H1 (cell line): ENCODE measurements around the gene TRAF3. TPM values are rescaled to one million over a fixed set of nuclear protein-coding genes. Genes with fewer than 3 reads are reported as not detected.

ENCODE experiments used
- CTCF ChIA-PET: fragments of 300-600 bp; sonication (Branson Sonifier 250); formaldehyde crosslinking; loops from one replicate; lab custom pipeline; 2021; ENCODE audit not compliant: partially characterized antibody; lab: Charles Lee
- POLR2A ChIA-PET: fragments of 300-600 bp; sonication (Branson Sonifier 250); formaldehyde crosslinking; loops from one replicate; lab custom pipeline; 2021; ENCODE audit warnings: inconsistent platforms; ENCODE audit not compliant: partially characterized antibody; lab: Charles Lee
- DNase-seq, 2 experiments: peaks; one replicate each; pipeline versions ENCODE4 v3.0.0 to v3.0.0-alpha.2; 2010 to 2022; ENCODE audit warnings: low spot score in 2 of 2, low read depth in 1 of 2, mixed read lengths in 1 of 2
- FAIRE-seq: peaks from 2 replicates; lab custom pipeline; 2011; peaks lifted over from hg19 to GRCh38; lab: Jason Lieb, UNC
- H2AFZ ChIP-seq: 2 replicates; pipeline ENCODE4 v1.8.1; 2012; ENCODE audit warnings: low read length, inconsistent platforms
- H2AK5ac ChIP-seq: 2 replicates; pipeline ENCODE4 v1.6.1; 2013; ENCODE audit warnings: low read depth, low read length
- H2BK120ac ChIP-seq: replicated peaks from 2 replicates; pipeline ENCODE3; 2013; ENCODE audit warnings: low read depth, low read length, inconsistent platforms
- H2BK12ac ChIP-seq: 2 replicates; pipeline ENCODE4 v1.6.1; 2013; ENCODE audit warnings: low read depth, low read length
- H2BK15ac ChIP-seq: 2 replicates; pipeline ENCODE4 v1.6.1; 2013; ENCODE audit warnings: low read length
- H2BK20ac ChIP-seq: 2 replicates; pipeline ENCODE4 v1.6.1; 2013; ENCODE audit warnings: low read length
- H2BK5ac ChIP-seq: 2 replicates; pipeline ENCODE4 v1.6.1; 2013; ENCODE audit warnings: low read depth, low read length
- H3K14ac ChIP-seq: 2 replicates; pipeline ENCODE4 v1.6.1; 2013; ENCODE audit warnings: inconsistent platforms; ENCODE audit not compliant: insufficient read length
- H3K18ac ChIP-seq: 2 replicates; pipeline ENCODE4 v1.6.1; 2013; ENCODE audit warnings: low read length; ENCODE audit errors: extremely low read depth
- H3K23ac ChIP-seq: 2 replicates; pipeline ENCODE4 v1.6.1; 2013; ENCODE audit warnings: inconsistent platforms; ENCODE audit not compliant: insufficient read length
- H3K23me2 ChIP-seq: 2 replicates; pipeline ENCODE4 v1.6.1; 2013; ENCODE audit warnings: low read depth, low read length
- H3K27ac ChIP-seq: 2 replicates; pipeline ENCODE4 v1.6.1; 2011; ENCODE audit warnings: low read depth, low read length, inconsistent platforms
- H3K27me3 ChIP-seq, 4 experiments: replicated peaks in 1 of 4; 1 replicate in 1 of 4; 2 replicates in 3 of 4; pipeline versions ENCODE4 v1.6.1 to v1.8.1; 2011 to 2013; ENCODE audit warnings: low read length in 3 of 4, mild to moderate bottlenecking in 3 of 4, inconsistent platforms in 2 of 4, mixed read lengths in 2 of 4, moderate library complexity in 1 of 4; ENCODE audit not compliant: control insufficient read depth in 3 of 4, insufficient read depth in 3 of 4; ENCODE audit errors: extremely low read depth in 1 of 4
- H3K36me3 ChIP-seq, 4 experiments: 2 replicates each; pipeline versions ENCODE4 v1.6.1 to v1.8.1; 2011 to 2013; ENCODE audit warnings: mild to moderate bottlenecking in 4 of 4, low read length in 3 of 4, moderate library complexity in 2 of 4, control low read depth in 1 of 4, inconsistent platforms in 1 of 4; ENCODE audit not compliant: insufficient read depth in 4 of 4, control insufficient read depth in 2 of 4
- H3K4ac ChIP-seq: replicated peaks from 2 replicates; pipeline ENCODE3; 2013; ENCODE audit warnings: low read length, low read depth, mixed read lengths, inconsistent platforms; ENCODE audit not compliant: insufficient read length
- H3K4me1 ChIP-seq, 4 experiments: replicated peaks in 1 of 4; 1 replicate in 1 of 4; 2 replicates in 3 of 4; pipeline versions ENCODE4 v1.6.1 to v1.8.1; 2011 to 2013; ENCODE audit warnings: low read length in 3 of 4, inconsistent platforms in 2 of 4, mixed read lengths in 1 of 4; ENCODE audit not compliant: insufficient read depth in 4 of 4, control insufficient read depth in 3 of 4
- H3K4me2 ChIP-seq, 2 experiments: 2 replicates each; pipeline versions ENCODE4 v1.6.1 to v1.8.1; 2011 to 2013; ENCODE audit warnings: low read depth in 2 of 2, low read length in 2 of 2, control low read depth in 1 of 2, inconsistent platforms in 1 of 2, mild to moderate bottlenecking in 1 of 2; ENCODE audit not compliant: insufficient read depth in 1 of 2
- H3K4me3 ChIP-seq, 4 experiments: fragments of 200-600, 300-600 bp in 1 of 4; sonication (generic), shearing (Covaris generic), sonication (Bioruptor Twin) in 1 of 4; 2 replicates each; pipeline versions ENCODE4 v1.5.1 to v1.8.1; 2011 to 2016; ENCODE audit warnings: low read length in 4 of 4, low read depth in 3 of 4, control low read depth in 2 of 4, inconsistent platforms in 2 of 4, mild to moderate bottlenecking in 2 of 4, mixed read lengths in 1 of 4, moderate library complexity in 1 of 4; ENCODE audit not compliant: insufficient read depth in 2 of 4; ENCODE audit errors: extremely low read depth in 1 of 4
- H3K56ac ChIP-seq: replicated peaks from 2 replicates; pipeline ENCODE3; 2013; ENCODE audit warnings: low read depth, mild to moderate bottlenecking, mixed read lengths, low read length, inconsistent platforms; ENCODE audit not compliant: insufficient read length
- H3K79me1 ChIP-seq: 2 replicates; pipeline ENCODE4 v1.6.1; 2013; ENCODE audit warnings: low read depth, low read length, control low read depth
- H3K79me2 ChIP-seq, 2 experiments: 2 replicates each; pipeline versions ENCODE4 v1.6.1 to v1.8.1; 2012 to 2013; ENCODE audit warnings: low read length in 2 of 2, mild to moderate bottlenecking in 2 of 2, inconsistent platforms in 1 of 2; ENCODE audit not compliant: insufficient read depth in 2 of 2, control insufficient read depth in 1 of 2
- H3K9ac ChIP-seq, 4 experiments: replicated peaks in 1 of 4; 1 replicate in 1 of 4; 2 replicates in 3 of 4; pipeline versions ENCODE4 v1.6.1 to v1.8.1; 2011 to 2013; ENCODE audit warnings: low read depth in 3 of 4, low read length in 3 of 4, control low read depth in 2 of 4, mild to moderate bottlenecking in 2 of 4, moderate library complexity in 2 of 4, inconsistent platforms in 1 of 4; ENCODE audit errors: extremely low read depth in 1 of 4
- H3K9me3 ChIP-seq, 2 experiments: 2 replicates each; pipeline versions ENCODE4 v1.6.1 to v1.8.1; 2012 to 2013; ENCODE audit warnings: mild to moderate bottlenecking in 2 of 2, moderate library complexity in 2 of 2, control low read depth in 1 of 2, inconsistent platforms in 1 of 2, low read depth in 1 of 2, low read length in 1 of 2, mixed read lengths in 1 of 2; ENCODE audit not compliant: insufficient read depth in 2 of 2
- H4K20me1 ChIP-seq, 2 experiments: replicated peaks in 1 of 2; 2 replicates each; pipeline versions ENCODE3 to v1.8.1; 2011 to 2013; ENCODE audit warnings: inconsistent platforms in 2 of 2, low read length in 2 of 2, mild to moderate bottlenecking in 1 of 2; ENCODE audit not compliant: insufficient read depth in 2 of 2, control insufficient read depth in 1 of 2
- H4K5ac ChIP-seq: 2 replicates; pipeline ENCODE4 v1.6.1; 2013; ENCODE audit warnings: low read length, low read depth, mixed read lengths, inconsistent platforms; ENCODE audit not compliant: insufficient read length
- H4K8ac ChIP-seq: 2 replicates; pipeline ENCODE4 v1.8.0; 2013; ENCODE audit warnings: mild to moderate bottlenecking, moderate library complexity, low read length, inconsistent platforms; ENCODE audit not compliant: insufficient read depth; ENCODE audit errors: extremely low read depth
- H4K91ac ChIP-seq: replicated peaks from 2 replicates; pipeline ENCODE3; 2013; ENCODE audit warnings: low read length, mixed read lengths, inconsistent platforms; ENCODE audit not compliant: insufficient read length
- GTF2F1 ChIP-seq: IDR thresholded peaks from 2 replicates; pipeline ENCODE4 v1.6.1; 2012; ENCODE audit warnings: low read depth, low read length, improper control_type of control experiment, borderline replicate concordance
- TEAD4 ChIP-seq: IDR thresholded peaks from 2 replicates; pipeline ENCODE4 v1.6.1; 2012; ENCODE audit warnings: low read depth, low read length, inconsistent platforms, mixed read lengths
- USF2 ChIP-seq: IDR thresholded peaks from 2 replicates; pipeline ENCODE4 v1.6.1; 2011; ENCODE audit warnings: low read length, improper control_type of control experiment
- WGBS, 2 experiments: shearing (Covaris generic) in 1 of 2; methylation state at CpG; one replicate each; pipeline versions ENCODE4 v1.1.6 to v1.1.7; 2013 to 2015; ENCODE audit warnings: low lambda C conversion rate in 2 of 2, mixed read lengths in 2 of 2, inconsistent platforms in 1 of 2, low coverage in 1 of 2, missing lambda C conversion rate in 1 of 2; ENCODE audit not compliant: insufficient replicate concordance in 2 of 2, insufficient coverage in 1 of 2, insufficient read length in 1 of 2; ENCODE audit errors: extremely low coverage in 1 of 2, missing lambda C conversion rate in 1 of 2; 5-methylcytosine and 5-hydroxymethylcytosine counted together
- polyA plus RNA-seq, 7 experiments: library from polyadenylated mRNA; depleted of rRNA in 3 of 7; stranded (reverse) in 5 of 7; unstranded in 2 of 7; fragments of >200 nt in 5 of 7; fragments of 200-250 nt in 2 of 7; gene quantifications; 1 replicate in 5 of 7; 2 replicates in 1 of 7; 4 replicates in 1 of 7; pipeline versions ENCODE4 v1.2.1 to v1.2.3, GENCODE V29; 2011 to 2013; ENCODE audit warnings: missing spikeins in 2 of 7, mixed read lengths in 2 of 7
- total RNA-seq: library from RNA; stranded (reverse); fragmentation: NEBNext Ultra II Directional; extraction: Animal tissue kit (Norgen Biotek cat#: 25700); gene quantifications from 2 replicates; pipeline ENCODE4 v1.2.1, GENCODE V29; 2021

Gene TRAF3
- total and polyA plus RNA-seq, 2 of the 8 experiments (the other 6 are each of a cell fraction or from before 2014, with no cell fraction given) = 5.8 to 12.1 TPM

DNA sequence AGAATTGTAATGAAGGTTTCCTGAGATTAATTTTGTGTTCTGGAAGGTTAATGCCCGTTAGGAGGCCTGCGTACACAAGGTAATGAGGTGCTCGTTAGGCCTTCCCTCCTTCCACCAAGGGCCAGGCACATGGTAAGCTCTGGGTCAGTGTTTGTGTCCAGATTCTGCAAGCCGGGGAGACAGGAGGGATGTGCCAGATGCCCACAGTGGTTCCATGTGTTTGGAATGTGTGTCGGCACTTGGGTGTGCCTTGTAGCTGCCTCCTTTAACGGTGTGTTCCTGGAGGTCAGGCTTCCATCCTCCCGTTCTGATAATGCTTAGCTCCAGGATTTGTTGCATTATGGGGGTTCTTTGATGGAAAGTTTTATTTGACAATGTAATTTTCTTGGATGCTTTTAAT is 5.7 kb downstream of the TRAF3 start:
- no peak overlapping the region for H2BK15ac ChIP-seq
- H3K14ac ChIP-seq = no peak overlapping the region
- H3K36me3 ChIP-seq = no peaks in the 10 kb centered on the region
- no peak overlapping the region for H3K4ac ChIP-seq
- no peak overlapping the region for H3K23ac ChIP-seq
- no peak for DNase-seq
- peaks cover 0 to 1% of the 10 kb centered on the region in 2 experiments for H4K20me1 ChIP-seq
- no peak overlapping the region for H2BK5ac ChIP-seq
- H3K4me1 ChIP-seq = peaks cover 0 to 8% (median 4%) of the 10 kb centered on the region in 4 experiments; a peak in 5 of 7 replicates
- H3K23me2 ChIP-seq = peaks cover 4% of the 10 kb centered on the region; the same call in 1 of the 2 replicates
- H4K8ac ChIP-seq = no peak overlapping the region; the same call in 1 of the 2 replicates
- 95% methylated on average over 7 of the region's 7 CpGs; no CpG with 5 or more reads in 1 of the 2 experiments for WGBS, 2 experiments
- ChIA-PET POLR2A (interaction anchor here (0.6 to 1.1 kb wide), 3 partner anchors 24 to 188 kb away, joined by 3 to 5 read pairs (median 3); no protein-coding TSS in a partner anchor), CTCF (interaction anchor here (0.6 to 4.0 kb wide), 7 partner anchors 9 to 135 kb away, joined by 3 to 27 read pairs (median 3); no protein-coding TSS in a partner anchor)
- no peak overlapping the region for H3K4me3 ChIP-seq
- TF ChIP-seq GTF2F1 = no peak
- no peak for TF ChIP-seq USF2
- no peak for TF ChIP-seq TEAD4
- no peak overlapping the region for H2AK5ac ChIP-seq
- H3K79me2 ChIP-seq = peaks cover 0 to 37% of the 10 kb centered on the region in 2 experiments; a peak in 2 of 4 replicates
- H3K4me2 ChIP-seq = no peak overlapping the region
- H3K9ac ChIP-seq = no peak overlapping the region
- H2BK12ac ChIP-seq = no peak overlapping the region
- H3K56ac ChIP-seq = no peak overlapping the region
- FAIRE-seq = no peak
- H3K27me3 ChIP-seq = peaks cover 0 to 10% (median 8%) of the 10 kb centered on the region in 4 experiments; a peak in 5 of 7 replicates
- H3K27ac ChIP-seq = no peak overlapping the region
- no peak overlapping the region for H2BK120ac ChIP-seq
- H3K18ac ChIP-seq = no peak overlapping the region
- H2AFZ ChIP-seq = no peak overlapping the region
- no peaks in the 10 kb centered on the region for H3K79me1 ChIP-seq
- no peak overlapping the region for H4K5ac ChIP-seq
- no peak overlapping the region for H2BK20ac ChIP-seq
- no peaks in the 10 kb centered on the region for H3K9me3 ChIP-seq
- H4K91ac ChIP-seq = no peak overlapping the region
